ENCODE data around the gene VPS37C.
A peak's percentile ranks its signal among the peaks of the same experiment; 100 is the strongest.

The VPS37C gene

DNA sequence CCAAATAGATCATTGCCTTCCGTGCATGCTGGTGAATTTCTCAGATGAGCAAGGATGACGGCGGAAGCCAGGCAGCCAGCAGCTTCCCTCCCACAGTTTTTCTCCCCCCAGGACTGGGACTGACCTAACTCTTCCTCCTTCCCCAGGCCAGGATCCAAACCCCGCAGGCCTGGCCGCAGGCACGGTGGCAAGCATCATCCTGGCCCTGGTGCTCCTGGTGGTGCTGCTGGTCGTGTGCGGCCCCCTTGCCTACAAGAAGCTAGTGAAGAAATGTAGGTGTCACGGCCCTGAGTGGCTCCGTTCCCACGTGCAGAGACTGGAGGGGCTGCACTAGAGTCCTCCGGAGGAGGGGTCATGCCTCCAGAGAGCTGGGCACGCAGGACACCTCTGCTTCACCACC lies 38.5 kb downstream of the VPS37C start:
- TF ChIP-seq, protein P1, sequence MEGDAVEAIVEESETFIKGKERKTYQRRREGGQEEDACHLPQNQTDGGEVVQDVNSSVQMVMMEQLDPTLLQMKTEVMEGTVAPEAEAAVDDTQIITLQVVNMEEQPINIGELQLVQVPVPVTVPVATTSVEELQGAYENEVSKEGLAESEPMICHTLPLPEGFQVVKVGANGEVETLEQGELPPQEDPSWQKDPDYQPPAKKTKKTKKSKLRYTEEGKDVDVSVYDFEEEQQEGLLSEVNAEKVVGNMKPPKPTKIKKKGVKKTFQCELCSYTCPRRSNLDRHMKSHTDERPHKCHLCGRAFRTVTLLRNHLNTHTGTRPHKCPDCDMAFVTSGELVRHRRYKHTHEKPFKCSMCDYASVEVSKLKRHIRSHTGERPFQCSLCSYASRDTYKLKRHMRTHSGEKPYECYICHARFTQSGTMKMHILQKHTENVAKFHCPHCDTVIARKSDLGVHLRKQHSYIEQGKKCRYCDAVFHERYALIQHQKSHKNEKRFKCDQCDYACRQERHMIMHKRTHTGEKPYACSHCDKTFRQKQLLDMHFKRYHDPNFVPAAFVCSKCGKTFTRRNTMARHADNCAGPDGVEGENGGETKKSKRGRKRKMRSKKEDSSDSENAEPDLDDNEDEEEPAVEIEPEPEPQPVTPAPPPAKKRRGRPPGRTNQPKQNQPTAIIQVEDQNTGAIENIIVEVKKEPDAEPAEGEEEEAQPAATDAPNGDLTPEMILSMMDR (IDR thresholded peaks at IDR 0.05; ENCODE audit: low read depth, low read length), result no peak
- no peak for DNase-seq (ENCODE audit: low read depth, low spot score)
- in situ Hi-C loops (cut with HindIII; ENCODE audit: low sequenced_read_pairs), result no loop called here
- H3K4me3 ChIP-seq (ENCODE audit: low read depth, low read length), result no peak overlapping the region

DNA sequence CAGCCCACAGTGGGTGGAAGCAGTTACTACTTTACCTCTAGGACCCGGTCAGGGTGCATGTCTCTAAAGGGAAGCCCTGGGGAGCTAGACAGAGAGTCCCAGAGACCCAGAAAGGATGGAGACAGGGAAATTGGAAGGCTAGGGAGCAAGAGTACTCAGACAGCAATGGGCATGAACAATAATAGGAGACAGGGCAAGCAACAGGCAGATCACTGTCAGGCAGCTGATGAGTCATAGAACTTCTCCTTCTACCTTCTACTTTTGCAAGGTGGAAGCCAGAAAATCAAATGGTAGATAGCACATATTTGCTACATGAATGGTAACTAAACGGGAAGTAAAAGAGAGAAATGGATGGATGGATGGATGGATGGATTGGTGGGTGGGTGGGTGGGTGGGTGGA lies 39.3 kb downstream of the VPS37C start:
- no peak for DNase-seq (ENCODE audit: low read depth, low spot score)
- TF ChIP-seq, protein P1 (IDR thresholded peaks at IDR 0.05; ENCODE audit: low read depth, low read length), result no peak
- in situ Hi-C loops (cut with HindIII; ENCODE audit: low sequenced_read_pairs), result no loop called here
- H3K4me3 ChIP-seq (ENCODE audit: low read depth, low read length), result no peak overlapping the region

DNA sequence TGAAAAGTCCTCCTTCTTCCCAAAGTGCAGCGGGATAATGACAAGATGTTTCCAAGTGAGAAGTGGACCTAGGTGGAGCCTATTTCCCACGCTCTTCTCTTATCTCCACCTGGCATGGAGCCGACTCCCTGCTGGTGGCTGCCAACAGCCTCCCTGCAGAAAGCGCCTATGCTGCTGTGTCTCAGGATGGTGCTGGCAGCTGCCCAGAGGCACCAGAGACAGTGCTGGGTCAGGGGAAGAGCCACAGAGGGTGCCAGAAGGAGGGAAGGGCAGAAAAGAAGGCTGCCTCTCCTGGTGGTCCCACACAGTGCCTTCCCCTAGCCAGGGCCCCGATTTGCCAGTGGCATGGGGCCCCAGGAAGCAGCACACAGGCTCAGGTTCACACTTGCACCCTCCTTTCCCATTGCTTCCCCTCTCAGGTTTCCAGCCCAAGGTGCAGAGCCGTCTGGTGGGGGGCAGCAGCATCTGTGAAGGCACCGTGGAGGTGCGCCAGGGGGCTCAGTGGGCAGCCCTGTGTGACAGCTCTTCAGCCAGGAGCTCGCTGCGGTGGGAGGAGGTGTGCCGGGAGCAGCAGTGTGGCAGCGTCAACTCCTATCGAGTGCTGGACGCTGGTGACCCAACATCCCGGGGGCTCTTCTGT lies 39.9 kb downstream of the VPS37C start:
- TF ChIP-seq, protein P1 (IDR thresholded peaks at IDR 0.05; ENCODE audit: low read depth, low read length), result no peak
- in situ Hi-C loops (cut with HindIII; ENCODE audit: low sequenced_read_pairs), result no loop called here
- no peak for DNase-seq (ENCODE audit: low read depth, low spot score)
- no peak overlapping the region for H3K4me3 ChIP-seq (ENCODE audit: low read depth, low read length)

- peak; percentile 18 for DNase-seq (ENCODE audit: low read depth, low spot score)
- H3K4me3 ChIP-seq (ENCODE audit: low read depth, low read length), result no peak overlapping the region
- TF ChIP-seq, protein P1 (IDR thresholded peaks at IDR 0.05; ENCODE audit: low read depth, low read length), result no peak
- in situ Hi-C loops (cut with HindIII; ENCODE audit: low sequenced_read_pairs), result no loop called here
Measured at GRCh38 chr11:61120706-61121191, 40.5 kb downstream of the VPS37C start.

DNA sequence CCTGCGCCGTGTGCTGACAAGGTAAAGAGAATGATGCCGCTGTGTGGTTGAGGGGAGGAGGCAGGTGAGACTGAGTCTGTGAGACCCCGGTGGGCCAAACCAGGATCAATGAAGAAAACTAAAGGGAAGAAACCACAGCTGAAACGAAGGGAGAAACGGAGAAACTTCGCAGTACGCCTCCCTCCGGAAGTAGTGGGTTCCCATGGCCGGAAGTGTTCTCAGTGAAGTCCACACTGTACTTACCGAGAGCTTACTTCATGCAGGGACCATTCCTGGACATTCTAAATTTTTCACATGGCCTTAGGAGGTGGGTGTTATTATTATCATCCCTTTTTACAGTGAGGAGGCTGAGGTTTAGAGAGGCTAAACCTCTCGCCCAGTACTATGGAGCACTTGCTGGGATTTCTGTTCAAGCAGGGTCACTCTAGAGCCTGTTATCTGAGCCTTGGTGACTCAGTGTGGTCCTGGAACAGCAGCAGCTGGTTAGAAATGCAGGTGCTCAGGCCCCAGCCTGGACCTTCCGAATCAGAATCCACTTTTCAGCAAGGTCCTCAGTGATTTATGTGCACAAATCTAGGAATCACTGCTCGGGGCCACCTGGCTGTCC lies 41.0 kb downstream of the VPS37C start:
- no peak overlapping the region for H3K4me3 ChIP-seq (ENCODE audit: low read depth, low read length)
- TF ChIP-seq, protein P1 (IDR thresholded peaks at IDR 0.05; ENCODE audit: low read depth, low read length), result no peak
- no peak for DNase-seq (ENCODE audit: low read depth, low spot score)
- in situ Hi-C loops (cut with HindIII; ENCODE audit: low sequenced_read_pairs), result no loop called here

DNA sequence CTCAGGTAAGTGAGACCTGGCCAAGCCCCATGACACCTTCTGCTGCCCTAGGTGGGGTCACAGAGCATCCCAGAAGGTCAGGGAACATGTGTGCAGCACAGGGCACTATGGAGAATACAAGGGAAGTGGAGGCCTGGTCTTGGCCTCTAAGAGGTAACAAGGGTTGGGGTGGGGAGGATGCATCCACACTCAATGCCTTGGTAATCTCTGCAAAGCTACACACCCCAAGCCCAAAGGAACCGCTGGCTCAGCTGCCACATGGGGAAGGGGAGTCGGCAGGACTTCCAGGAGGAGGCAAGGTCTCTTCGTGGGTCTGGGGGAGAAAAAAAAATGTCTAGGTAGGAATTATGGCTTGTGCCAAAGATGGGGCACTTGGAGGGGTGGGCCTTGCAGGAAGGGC lies 41.7 kb downstream of the VPS37C start:
- H3K4me3 ChIP-seq (ENCODE audit: low read depth, low read length), result no peak overlapping the region
- in situ Hi-C loops (cut with HindIII; ENCODE audit: low sequenced_read_pairs), result no loop called here
- no peak for DNase-seq (ENCODE audit: low read depth, low spot score)
- TF ChIP-seq, protein P1 (IDR thresholded peaks at IDR 0.05; ENCODE audit: low read depth, low read length), result no peak
